Smooth muscle cell (in vitro differentiated cells): ENCODE measurements around the gene DHRS9. TPM values are rescaled to one million over a fixed set of nuclear protein-coding genes. Genes with fewer than 3 reads are reported as not detected.

Experiments
- DNase-seq: peaks from one replicate; lab custom pipeline; 2025; ENCODE audit not compliant: unreplicated experiment; lab: John Stamatoyannopoulos, UW
- H2AFZ ChIP-seq: fragments of 200-600 bp; sonication (generic); 2 replicates; pipeline ENCODE4 v1.6.0; 2016; ENCODE audit warnings: antibody characterized with exemption, low read depth, mild to moderate bottlenecking
- H3F3A ChIP-seq: fragments of 200-600 bp; sonication (generic); 2 replicates; pipeline ENCODE4 v1.6.0; 2017; ENCODE audit warnings: antibody characterized with exemption, low read depth
- H3K27ac ChIP-seq: fragments of 200-600 bp; sonication (generic); 2 replicates; pipeline ENCODE4 v1.5.1; 2016; ENCODE audit warnings: low read depth, mild to moderate bottlenecking
- H3K27me3 ChIP-seq: fragments of 200-600 bp; sonication (generic); 2 replicates; pipeline ENCODE4 v1.6.1; 2016; ENCODE audit warnings: low read depth, mild to moderate bottlenecking
- H3K36me3 ChIP-seq: fragments of 200-600 bp; sonication (generic); 2 replicates; pipeline ENCODE4 v1.5.1; 2016; ENCODE audit warnings: low read depth
- H3K4me1 ChIP-seq: fragments of 200-600 bp; sonication (generic); 2 replicates; pipeline ENCODE4 v1.5.1; 2016; ENCODE audit warnings: low read depth
- H3K4me2 ChIP-seq: fragments of 200-600 bp; sonication (generic); 2 replicates; pipeline ENCODE4 v1.6.0; 2016; ENCODE audit warnings: mild to moderate bottlenecking
- H3K4me3 ChIP-seq: fragments of 200-600 bp; sonication (generic); 2 replicates; pipeline ENCODE4 v1.5.1; 2016; ENCODE audit warnings: mild to moderate bottlenecking
- H3K79me2 ChIP-seq: fragments of 200-600 bp; sonication (generic); 2 replicates; pipeline ENCODE4 v1.6.0; 2016; ENCODE audit warnings: low read depth, mild to moderate bottlenecking
- H3K9ac ChIP-seq: fragments of 200-600 bp; sonication (generic); 2 replicates; pipeline ENCODE4 v1.6.0; 2016; ENCODE audit warnings: low read depth
- H3K9me3 ChIP-seq: fragments of 200-600 bp; sonication (generic); replicated peaks from 2 replicates; pipeline ENCODE4 v1.5.1; 2016; ENCODE audit warnings: low read depth
- H4K20me1 ChIP-seq: fragments of 200-600 bp; sonication (generic); 2 replicates; pipeline ENCODE4 v1.6.0; 2016; ENCODE audit warnings: low read depth
- WGBS: methylation state at CpG from one replicate; pipeline ENCODE4 v1.1.7; 2016; ENCODE audit warnings: low lambda C conversion rate; 5-methylcytosine and 5-hydroxymethylcytosine counted together
- polyA plus RNA-seq: library from polyadenylated mRNA; unstranded; fragments of >200 nt; fragmentation: Nextera tagmentation; extraction: Ambion mirVana; gene quantifications from 2 replicates; pipeline ENCODE4 v1.2.1, GENCODE V29; 2016
- total RNA-seq: library from RNA; depleted of rRNA; stranded (reverse); fragments of >200 nt; gene quantifications from 2 replicates; pipeline ENCODE4 v1.2.3, GENCODE V29; 2014
- TF ChIP-seq, protein P1 (sequence below): fragments of 200-600 bp; sonication (generic); IDR thresholded peaks from 2 replicates; pipeline ENCODE4 v1.5.1; 2017; ENCODE audit warnings: borderline replicate concordance, mild to moderate bottlenecking, antibody characterized with exemption; ENCODE audit not compliant: insufficient read depth, poor library complexity, severe bottlenecking

The DHRS9 gene
- total and polyA plus RNA-seq, 2 experiments from 2014 or later: 0.09 to 0.38 TPM

DNA sequence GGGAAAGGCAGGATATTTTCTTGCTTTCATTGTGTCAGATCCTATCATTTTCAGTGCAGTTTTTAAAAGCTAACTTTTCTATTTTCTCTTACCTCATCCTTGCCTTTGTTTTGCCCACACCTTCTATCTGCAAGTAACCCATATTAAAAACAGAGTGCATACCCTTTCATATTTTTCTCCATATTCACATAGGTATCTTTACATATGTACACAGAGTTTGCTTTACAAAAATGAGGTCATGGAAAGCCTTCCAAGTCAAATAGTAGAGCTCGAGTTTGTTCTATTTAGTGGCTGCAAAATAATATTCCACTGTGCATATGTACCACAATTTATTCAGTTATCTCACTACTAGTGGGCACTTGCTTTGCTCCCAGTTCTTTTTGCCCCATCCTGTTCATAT, 3.9 kb upstream of the DHRS9 start:
- peaks cover 16% of the 10 kb centered on the region for H3K27me3 ChIP-seq
- no peak for DNase-seq
- 81% methylated on average over 1 of the region's 1 CpG for WGBS
- H3K4me3 ChIP-seq: no peak overlapping the region
- no peak overlapping the region for H3K4me2 ChIP-seq
- TF ChIP-seq, protein P1, sequence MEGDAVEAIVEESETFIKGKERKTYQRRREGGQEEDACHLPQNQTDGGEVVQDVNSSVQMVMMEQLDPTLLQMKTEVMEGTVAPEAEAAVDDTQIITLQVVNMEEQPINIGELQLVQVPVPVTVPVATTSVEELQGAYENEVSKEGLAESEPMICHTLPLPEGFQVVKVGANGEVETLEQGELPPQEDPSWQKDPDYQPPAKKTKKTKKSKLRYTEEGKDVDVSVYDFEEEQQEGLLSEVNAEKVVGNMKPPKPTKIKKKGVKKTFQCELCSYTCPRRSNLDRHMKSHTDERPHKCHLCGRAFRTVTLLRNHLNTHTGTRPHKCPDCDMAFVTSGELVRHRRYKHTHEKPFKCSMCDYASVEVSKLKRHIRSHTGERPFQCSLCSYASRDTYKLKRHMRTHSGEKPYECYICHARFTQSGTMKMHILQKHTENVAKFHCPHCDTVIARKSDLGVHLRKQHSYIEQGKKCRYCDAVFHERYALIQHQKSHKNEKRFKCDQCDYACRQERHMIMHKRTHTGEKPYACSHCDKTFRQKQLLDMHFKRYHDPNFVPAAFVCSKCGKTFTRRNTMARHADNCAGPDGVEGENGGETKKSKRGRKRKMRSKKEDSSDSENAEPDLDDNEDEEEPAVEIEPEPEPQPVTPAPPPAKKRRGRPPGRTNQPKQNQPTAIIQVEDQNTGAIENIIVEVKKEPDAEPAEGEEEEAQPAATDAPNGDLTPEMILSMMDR: no peak
- no peaks in the 10 kb centered on the region for H4K20me1 ChIP-seq
- no peaks in the 10 kb centered on the region for H3K9me3 ChIP-seq
- H3K9ac ChIP-seq: no peak overlapping the region
- no peak overlapping the region for H2AFZ ChIP-seq
- no peaks in the 10 kb centered on the region for H3K4me1 ChIP-seq
- no peak overlapping the region for H3K27ac ChIP-seq
- H3K36me3 ChIP-seq: no peaks in the 10 kb centered on the region
- H3F3A ChIP-seq: no peaks in the 10 kb centered on the region
- H3K79me2 ChIP-seq: no peaks in the 10 kb centered on the region

DNA sequence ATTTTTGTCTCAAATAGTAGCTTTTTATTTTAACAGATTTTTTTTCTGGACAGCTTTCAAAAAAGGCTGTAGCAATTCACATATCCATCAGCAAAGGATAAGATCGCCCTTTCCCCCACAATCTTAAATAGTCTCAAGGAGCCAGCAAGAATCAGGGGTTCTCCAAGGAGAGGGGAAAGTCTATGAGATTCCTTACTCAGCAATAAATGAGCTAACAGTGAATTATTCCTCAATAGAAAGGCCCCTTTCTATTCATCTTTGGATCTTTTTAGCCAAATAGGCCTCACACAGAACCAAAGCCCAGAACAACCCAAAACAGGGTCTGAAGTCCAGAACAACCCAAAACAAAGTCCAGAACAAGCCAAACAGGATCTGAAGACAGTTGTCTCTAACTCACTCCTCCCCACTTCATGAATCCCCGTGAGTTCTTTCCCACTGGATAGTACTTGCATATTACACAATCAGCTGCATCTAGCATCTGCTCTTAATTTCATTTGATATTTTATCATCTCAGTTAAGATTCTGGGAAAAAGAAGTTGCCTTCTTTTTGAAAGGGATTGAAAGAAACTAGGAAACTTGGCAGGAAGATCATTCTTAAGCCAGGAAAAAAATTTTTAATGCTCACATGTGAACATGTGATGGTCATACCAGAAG, 3.4 kb upstream of the DHRS9 start:
- no peak overlapping the region for H3K27ac ChIP-seq
- H3K9ac ChIP-seq: no peak overlapping the region
- peaks cover 16% of the 10 kb centered on the region for H3K27me3 ChIP-seq
- 75% methylated on average over 2 of the region's 2 CpGs for WGBS
- H4K20me1 ChIP-seq: no peaks in the 10 kb centered on the region
- H3K36me3 ChIP-seq: no peaks in the 10 kb centered on the region
- no peak for DNase-seq
- TF ChIP-seq, protein P1: no peak
- H3K4me1 ChIP-seq: no peaks in the 10 kb centered on the region
- H3K4me3 ChIP-seq: no peak overlapping the region
- H3K9me3 ChIP-seq: no peaks in the 10 kb centered on the region
- H3K4me2 ChIP-seq: no peak overlapping the region
- no peaks in the 10 kb centered on the region for H3K79me2 ChIP-seq
- H3F3A ChIP-seq: no peaks in the 10 kb centered on the region
- H2AFZ ChIP-seq: no peak overlapping the region

DNA sequence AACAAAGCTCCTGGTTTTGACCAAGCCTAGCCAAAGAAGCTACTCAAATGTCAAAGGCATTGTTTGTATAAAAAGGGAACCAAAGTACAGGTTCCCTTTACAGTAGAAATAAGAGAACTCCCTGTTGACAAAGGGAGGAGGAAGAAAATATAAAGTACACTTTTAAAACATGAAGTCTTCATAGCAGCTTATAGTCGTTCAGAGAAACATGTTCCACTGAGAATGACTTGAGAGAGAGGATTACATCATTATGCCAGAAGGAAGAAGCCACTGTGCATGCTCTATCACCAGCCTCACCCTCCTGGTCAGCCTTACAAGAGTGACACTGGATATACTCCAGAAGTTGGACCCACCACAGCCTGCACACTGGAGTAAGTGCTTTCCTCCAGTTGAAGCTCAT, 2.5 kb upstream of the DHRS9 start:
- 8% methylated on average over 1 of the region's 1 CpG for WGBS
- H3K9me3 ChIP-seq: no peaks in the 10 kb centered on the region
- H3K4me3 ChIP-seq: no peak overlapping the region
- H3K79me2 ChIP-seq: no peaks in the 10 kb centered on the region
- no peak for DNase-seq
- no peak overlapping the region for H2AFZ ChIP-seq
- no peaks in the 10 kb centered on the region for H3K36me3 ChIP-seq
- no peak overlapping the region for H3K27ac ChIP-seq
- no peak overlapping the region for H3K4me2 ChIP-seq
- H3F3A ChIP-seq: no peaks in the 10 kb centered on the region
- no peaks in the 10 kb centered on the region for H4K20me1 ChIP-seq
- H3K27me3 ChIP-seq: peaks cover 16% of the 10 kb centered on the region
- H3K4me1 ChIP-seq: no peaks in the 10 kb centered on the region
- TF ChIP-seq, protein P1: no peak
- no peak overlapping the region for H3K9ac ChIP-seq

DNA sequence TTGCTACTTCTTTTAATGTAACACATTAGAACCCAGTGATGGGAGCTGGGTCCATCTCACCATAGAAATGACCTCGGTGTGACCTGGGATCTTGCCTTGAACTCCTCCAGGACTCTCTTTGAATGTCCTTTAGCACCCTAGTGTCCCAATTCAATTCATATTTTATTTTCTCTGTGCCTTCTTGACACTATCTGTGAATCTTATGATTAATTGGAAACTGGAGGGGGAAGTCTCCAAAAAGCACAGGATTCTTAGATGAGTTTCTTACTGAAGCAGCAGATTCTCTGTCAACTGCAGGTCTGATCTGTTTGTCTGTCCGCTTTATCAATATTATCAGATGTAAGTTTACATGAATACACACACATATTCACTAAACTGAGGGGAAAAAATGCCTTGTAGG, 470 bp downstream of the DHRS9 start:
- DNase-seq: no peak
- no peak overlapping the region for H3K27ac ChIP-seq
- peaks cover 20% of the 10 kb centered on the region for H3K27me3 ChIP-seq
- H4K20me1 ChIP-seq: no peaks in the 10 kb centered on the region
- TF ChIP-seq, protein P1: no peak
- no peaks in the 10 kb centered on the region for H3K4me1 ChIP-seq
- no peak overlapping the region for H3K9ac ChIP-seq
- H3K4me2 ChIP-seq: no peak overlapping the region
- WGBS: 94% methylated on average over 2 of the region's 2 CpGs
- H3K4me3 ChIP-seq: no peak overlapping the region
- H2AFZ ChIP-seq: no peak overlapping the region
- H3K79me2 ChIP-seq: no peaks in the 10 kb centered on the region
- no peaks in the 10 kb centered on the region for H3F3A ChIP-seq
- H3K36me3 ChIP-seq: no peaks in the 10 kb centered on the region
- no peaks in the 10 kb centered on the region for H3K9me3 ChIP-seq
